ENCODE results near the gene MAP4K2. TPM values are rescaled to one million over a fixed set of nuclear protein-coding genes. Genes with fewer than 3 reads are reported as not detected.

MAP4K2 gene
- total and polyA plus RNA-seq, 2 of the 8 experiments (the other 6 are each of a cell fraction or from before 2014, with no cell fraction given) = 20.1 to 20.7 TPM

DNA sequence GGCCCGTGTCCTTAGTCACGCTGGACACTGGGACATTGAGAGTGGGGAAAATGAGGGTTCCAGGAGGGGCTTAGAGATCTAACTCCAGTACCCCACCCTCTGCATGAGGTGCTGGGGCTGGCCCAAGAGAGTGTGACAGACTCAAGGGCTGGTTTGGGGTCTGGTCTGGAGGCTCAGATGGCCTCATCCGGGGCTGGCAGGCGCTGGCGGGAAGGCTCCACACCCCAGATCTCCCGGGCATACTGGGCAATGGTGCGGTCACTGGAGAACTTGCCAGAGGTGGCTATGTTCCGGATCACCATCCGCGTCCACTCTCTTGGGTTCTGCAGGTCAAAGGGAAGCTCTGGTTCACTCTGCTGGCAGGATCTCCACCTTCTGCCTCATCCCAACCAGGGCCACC, 56.5 kb downstream of the MAP4K2 start:
- H4K20me1 ChIP-seq (replicated peaks in 1 of 2; ENCODE audit: control insufficient read depth in 1 of 2, insufficient read depth in 2 of 2, low read length in 2 of 2) = no peaks in the 10 kb centered on the region
- H3K79me2 ChIP-seq (ENCODE audit: control insufficient read depth in 1 of 2, insufficient read depth in 2 of 2, low read length in 2 of 2) = no peaks in the 10 kb centered on the region
- POLR2A ChIA-PET (ENCODE audit: partially characterized antibody) = interaction anchor here (42.9 kb wide), 1 partner anchor 19 kb away, joined by 1087 read pairs; the partner anchor contains the start of genes PYGM and SF1
- no peaks in the 10 kb centered on the region; a peak in 1 of 8 replicates for H3K36me3 ChIP-seq (ENCODE audit: control insufficient read depth in 2 of 4, insufficient read depth in 4 of 4, low read length in 3 of 4)
- CTCF ChIA-PET (ENCODE audit: partially characterized antibody) = interaction anchor here (0.6 to 23.7 kb wide), 6 partner anchors 10 to 95 kb away, joined by 3 to 376 read pairs (median 3); partner anchors contain the start of gene PYGM
- H2BK5ac ChIP-seq (ENCODE audit: low read depth, low read length) = no peak overlapping the region
- H3K18ac ChIP-seq (ENCODE audit: extremely low read depth, low read length) = no peak overlapping the region
- peaks cover 0 to 27% (median 17%) of the 10 kb centered on the region in 4 experiments; a peak in 5 of 7 replicates for H3K27me3 ChIP-seq (replicated peaks in 1 of 4; ENCODE audit: control insufficient read depth in 3 of 4, extremely low read depth in 1 of 4, insufficient read depth in 3 of 4, low read length in 3 of 4)
- H2AK5ac ChIP-seq (ENCODE audit: low read depth, low read length) = peak overlapping the region; percentile 32; the same call in 1 of the 2 replicates
- no peak overlapping the region for H2AFZ ChIP-seq (ENCODE audit: low read length)
- no peak overlapping the region for H3K23ac ChIP-seq (ENCODE audit: insufficient read length)
- H3K4me2 ChIP-seq (ENCODE audit: insufficient read depth in 1 of 2, low read depth in 2 of 2, low read length in 2 of 2) = peak overlapping the region; percentile 87 to 89; a peak in 3 of 4 replicates
- DNase-seq (ENCODE audit: low read depth in 1 of 2, low spot score in 2 of 2) = no peak
- no peak overlapping the region for H2BK120ac ChIP-seq (replicated peaks; ENCODE audit: low read depth, low read length)
- TF ChIP-seq HDAC2 (IDR thresholded peaks at IDR 0.05; ENCODE audit: borderline replicate concordance in 1 of 2, low read depth in 2 of 2, low read length in 2 of 2) (no peak), FOSL1 (IDR thresholded peaks at IDR 0.05; ENCODE audit: insufficient read depth, low read depth, low read length) (no peak)
- H3K4me3 ChIP-seq (ENCODE audit: extremely low read depth in 1 of 4, insufficient read depth in 2 of 4, low read depth in 3 of 4, low read length in 4 of 4) = peak overlapping the region in 1 of 4 experiments; percentile 64; a peak in 1 of 8 replicates
- no peak overlapping the region for H3K56ac ChIP-seq (replicated peaks; ENCODE audit: insufficient read length, low read depth, low read length)
- FAIRE-seq = no peak
- H3K23me2 ChIP-seq (ENCODE audit: low read depth, low read length) = peaks cover 32% of the 10 kb centered on the region
- H2BK12ac ChIP-seq (ENCODE audit: low read depth, low read length) = peak overlapping the region; percentile 60; the same call in 1 of the 2 replicates
- no peaks in the 10 kb centered on the region for H3K79me1 ChIP-seq (ENCODE audit: low read depth, low read length)
- no peak overlapping the region for H3K9ac ChIP-seq (replicated peaks in 1 of 4; ENCODE audit: extremely low read depth in 1 of 4, low read depth in 3 of 4, low read length in 3 of 4)
- H3K9me3 ChIP-seq (ENCODE audit: insufficient read depth in 2 of 2, low read depth in 1 of 2, low read length in 1 of 2) = no peaks in the 10 kb centered on the region
- no peak overlapping the region for H3K27ac ChIP-seq (ENCODE audit: low read depth, low read length)
- no peak overlapping the region for H3K14ac ChIP-seq (ENCODE audit: insufficient read length)
- H3K4ac ChIP-seq (replicated peaks; ENCODE audit: insufficient read length, low read depth, low read length) = no peak overlapping the region
- no peak overlapping the region for H4K91ac ChIP-seq (replicated peaks; ENCODE audit: insufficient read length, low read length)
- WGBS, 2 experiments (ENCODE audit: extremely low coverage in 1 of 2, insufficient coverage in 1 of 2, insufficient read length in 1 of 2, insufficient replicate concordance in 2 of 2, low coverage in 1 of 2, low lambda C conversion rate in 2 of 2, missing lambda C conversion rate in 1 of 2) = 87% methylated on average over 10 of the region's 10 CpGs; no CpG with 5 or more reads in 1 of the 2 experiments
- H2BK15ac ChIP-seq (ENCODE audit: low read length) = no peak overlapping the region
- H4K8ac ChIP-seq (ENCODE audit: extremely low read depth, insufficient read depth, low read length) = no peak overlapping the region; the same call in 1 of the 2 replicates
- H2BK20ac ChIP-seq (ENCODE audit: low read length) = no peak overlapping the region
- H3K4me1 ChIP-seq (replicated peaks in 1 of 4; ENCODE audit: control insufficient read depth in 3 of 4, insufficient read depth in 4 of 4, low read length in 3 of 4) = peaks cover 0 to 20% (median 14%) of the 10 kb centered on the region in 4 experiments; a peak in 5 of 7 replicates
- no peak overlapping the region for H4K5ac ChIP-seq (ENCODE audit: insufficient read length, low read depth, low read length)

Data from H1 (cell line).